ENCODE measurements around the gene EFNA2. TPM values are rescaled to one million over a fixed set of nuclear protein-coding genes. Genes with fewer than 3 reads are reported as not detected.

EFNA2 gene
- total RNA-seq, 1 donor from 2014 or later, result not detected

DNA sequence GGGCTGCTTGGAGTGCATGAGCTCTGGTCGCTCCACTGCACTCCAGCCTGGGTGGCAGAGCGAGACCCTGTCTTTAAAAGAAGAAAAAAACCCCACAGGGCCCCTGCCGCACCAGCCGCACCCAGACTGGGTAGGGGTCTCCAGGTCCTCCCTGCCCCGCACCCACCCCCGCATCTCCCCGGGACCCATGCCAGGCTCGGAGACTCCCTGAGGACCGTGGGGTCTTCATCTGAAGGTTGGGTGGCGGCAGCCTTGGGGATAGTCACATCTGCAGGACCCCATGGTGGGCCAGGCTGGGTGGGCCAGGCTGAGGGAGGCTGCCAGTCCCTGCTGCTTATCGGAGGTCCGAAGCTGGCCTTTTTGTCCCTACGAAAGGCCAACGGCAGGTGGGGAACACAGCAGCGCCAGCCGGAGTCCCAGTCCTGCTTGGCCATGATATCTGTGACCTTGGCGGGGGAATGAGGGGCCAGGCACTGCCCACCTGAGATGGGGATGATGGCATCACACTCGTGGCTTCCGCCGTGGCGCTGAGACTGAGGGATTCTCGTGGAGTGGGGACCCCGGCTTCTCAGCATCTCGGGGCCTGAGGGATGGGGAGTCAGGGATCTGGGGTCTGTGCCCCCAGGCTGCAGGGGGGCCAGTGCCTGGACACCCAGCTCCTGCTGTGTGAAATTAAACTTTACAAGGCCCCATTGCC lies 11.1 kb downstream of the EFNA2 start:
- H3K27me3 ChIP-seq, result peaks cover 35% of the 10 kb centered on the region
- ATAC-seq, result no peak
- no peaks in the 10 kb centered on the region for H3K36me3 ChIP-seq
- intact Hi-C loops (cut with DNase I), result no loop called here
- H3K4me1 ChIP-seq, result no peaks in the 10 kb centered on the region
- no peak for DNase-seq
- H3K9me3 ChIP-seq, result no peaks in the 10 kb centered on the region
- TF ChIP-seq, protein P1, sequence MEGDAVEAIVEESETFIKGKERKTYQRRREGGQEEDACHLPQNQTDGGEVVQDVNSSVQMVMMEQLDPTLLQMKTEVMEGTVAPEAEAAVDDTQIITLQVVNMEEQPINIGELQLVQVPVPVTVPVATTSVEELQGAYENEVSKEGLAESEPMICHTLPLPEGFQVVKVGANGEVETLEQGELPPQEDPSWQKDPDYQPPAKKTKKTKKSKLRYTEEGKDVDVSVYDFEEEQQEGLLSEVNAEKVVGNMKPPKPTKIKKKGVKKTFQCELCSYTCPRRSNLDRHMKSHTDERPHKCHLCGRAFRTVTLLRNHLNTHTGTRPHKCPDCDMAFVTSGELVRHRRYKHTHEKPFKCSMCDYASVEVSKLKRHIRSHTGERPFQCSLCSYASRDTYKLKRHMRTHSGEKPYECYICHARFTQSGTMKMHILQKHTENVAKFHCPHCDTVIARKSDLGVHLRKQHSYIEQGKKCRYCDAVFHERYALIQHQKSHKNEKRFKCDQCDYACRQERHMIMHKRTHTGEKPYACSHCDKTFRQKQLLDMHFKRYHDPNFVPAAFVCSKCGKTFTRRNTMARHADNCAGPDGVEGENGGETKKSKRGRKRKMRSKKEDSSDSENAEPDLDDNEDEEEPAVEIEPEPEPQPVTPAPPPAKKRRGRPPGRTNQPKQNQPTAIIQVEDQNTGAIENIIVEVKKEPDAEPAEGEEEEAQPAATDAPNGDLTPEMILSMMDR (IDR thresholded peaks at IDR 0.05), result no peak
- H3K27ac ChIP-seq, result no peak overlapping the region
- H3K4me3 ChIP-seq, result no peak overlapping the region

DNA sequence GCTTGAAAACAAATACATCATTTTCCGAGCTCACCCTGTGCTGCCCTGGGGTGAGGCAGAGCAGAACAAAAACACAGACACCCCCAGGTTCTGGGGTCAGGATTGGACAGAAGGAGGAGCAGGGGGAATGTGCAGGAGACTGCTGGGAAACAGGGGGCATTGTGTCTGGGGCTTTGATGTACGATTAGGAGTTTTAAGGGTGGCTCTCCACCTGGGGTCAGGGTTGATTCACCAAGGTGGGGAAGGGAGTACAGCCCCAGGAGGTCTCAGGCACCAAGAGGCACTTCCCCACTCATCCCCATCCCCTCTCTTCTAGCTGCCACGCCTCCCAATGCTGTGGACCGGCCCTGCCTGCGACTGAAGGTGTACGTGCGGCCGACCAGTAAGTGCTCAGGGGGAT lies 12.6 kb downstream of the EFNA2 start:
- Histone ChIP-seq H3K4me1 (no peaks in the 10 kb centered on the region), H3K4me3 (no peak overlapping the region), H3K27me3 (peaks cover 22% of the 10 kb centered on the region), H3K27ac (no peak overlapping the region), H3K36me3 (no peaks in the 10 kb centered on the region), H3K9me3 (no peaks in the 10 kb centered on the region)
- TF ChIP-seq, protein P1 (IDR thresholded peaks at IDR 0.05), result no peak
- DNase-seq (no peak), ATAC-seq (no peak)
- intact Hi-C loops (cut with DNase I), result no loop called here

DNA sequence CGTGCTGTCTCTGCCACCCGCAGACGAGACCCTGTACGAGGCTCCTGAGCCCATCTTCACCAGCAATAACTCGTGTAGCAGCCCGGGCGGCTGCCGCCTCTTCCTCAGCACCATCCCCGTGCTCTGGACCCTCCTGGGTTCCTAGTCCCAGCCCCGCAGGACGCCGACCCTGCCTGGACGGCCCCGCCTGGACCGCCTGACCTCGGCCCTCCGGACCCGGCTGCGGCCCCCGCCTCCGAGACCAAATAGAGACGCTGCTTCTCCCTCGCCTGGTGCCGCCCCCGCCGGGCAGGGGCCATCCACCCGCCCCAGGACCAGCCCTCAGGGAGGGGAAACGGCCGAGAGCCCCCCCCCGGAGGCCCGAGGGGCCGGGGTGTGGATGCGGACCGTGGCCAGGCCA lies 14.1 kb downstream of the EFNA2 start:
- TF ChIP-seq, protein P1 (IDR thresholded peaks at IDR 0.05), result no peak
- intact Hi-C loops (cut with DNase I), result no loop called here
- Histone ChIP-seq H3K4me3 (no peak overlapping the region), H3K27ac (no peak overlapping the region), H3K27me3 (peaks cover 6% of the 10 kb centered on the region), H3K36me3 (no peaks in the 10 kb centered on the region), H3K4me1 (no peaks in the 10 kb centered on the region), H3K9me3 (no peaks in the 10 kb centered on the region)
- DNase-seq (no peak), ATAC-seq (no peak)

DNA sequence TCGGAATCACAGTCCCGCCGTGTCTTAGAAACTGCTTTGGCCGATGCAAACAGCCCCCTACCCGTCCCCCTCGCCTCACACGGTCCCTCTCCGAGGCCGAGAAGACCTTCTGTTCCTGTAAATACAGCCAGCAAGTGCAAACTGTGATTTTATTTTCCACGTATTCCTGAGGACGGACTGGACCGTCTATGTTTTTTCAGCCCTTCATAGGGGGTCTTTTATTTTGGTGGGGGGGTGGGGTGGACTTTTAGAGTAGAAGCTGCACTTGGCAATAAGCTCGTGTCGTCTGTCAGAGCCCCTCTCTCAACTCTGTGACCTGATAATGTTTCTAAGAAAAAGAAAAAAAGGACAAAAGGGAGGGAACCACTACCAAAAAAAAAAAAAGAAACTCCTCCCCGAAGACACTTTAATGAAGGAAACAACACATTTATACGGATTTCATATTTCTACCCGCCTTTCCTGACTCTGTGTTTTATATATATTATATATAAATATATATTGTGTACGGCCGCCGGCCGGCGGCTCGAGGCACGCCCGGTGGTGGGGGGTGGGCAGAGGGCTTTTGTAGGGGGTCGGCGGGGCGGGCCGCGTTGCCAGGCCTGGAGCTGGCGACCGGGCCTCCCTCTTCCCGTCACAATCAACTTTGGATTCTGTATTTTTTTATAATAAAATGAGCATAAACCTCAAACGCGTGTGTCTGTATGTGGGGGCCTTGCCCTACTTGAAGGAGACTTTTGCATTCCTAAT lies 15.2 kb downstream of the EFNA2 start:
- Histone ChIP-seq H3K4me3 (no peak overlapping the region), H3K27ac (no peak overlapping the region), H3K36me3 (no peaks in the 10 kb centered on the region), H3K4me1 (no peaks in the 10 kb centered on the region), H3K27me3 (no peaks in the 10 kb centered on the region), H3K9me3 (no peaks in the 10 kb centered on the region)
- no peak for ATAC-seq
- intact Hi-C loops (cut with DNase I), result no loop called here
- TF ChIP-seq, protein P1 (IDR thresholded peaks at IDR 0.05), result no peak
- no peak for DNase-seq

DNA sequence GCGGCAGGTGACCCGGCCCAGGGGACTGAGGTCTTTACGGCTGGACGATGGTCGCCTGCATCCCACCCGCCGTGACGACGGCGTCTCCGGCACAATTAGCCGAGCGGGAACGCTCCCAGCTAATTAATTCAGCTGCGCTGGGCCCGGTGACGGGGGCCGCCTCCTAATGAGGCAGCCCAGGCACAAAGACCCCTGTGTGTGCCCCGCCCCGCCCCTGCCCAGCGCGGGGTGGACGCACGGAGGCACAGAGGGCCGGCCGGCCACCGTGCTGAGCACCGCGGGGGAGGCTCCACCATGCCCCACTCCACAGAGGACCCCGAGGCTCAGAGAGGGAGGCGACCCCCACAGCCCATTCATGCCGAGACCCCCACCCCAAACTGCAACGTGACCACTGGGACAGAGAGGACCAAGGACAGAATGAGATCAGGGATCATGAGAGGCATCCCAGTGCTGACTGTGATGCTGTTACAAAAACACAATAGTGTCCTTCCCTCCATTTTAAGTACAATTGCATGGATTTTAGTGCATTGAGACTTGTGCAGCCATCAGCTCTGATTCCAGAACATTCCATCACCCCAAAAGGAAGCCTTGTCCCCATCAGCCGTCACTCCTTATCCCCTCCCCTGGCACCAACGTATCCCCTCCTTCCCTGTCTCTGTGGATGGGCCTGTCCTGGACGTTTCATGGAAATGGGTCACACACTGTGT lies 17.0 kb downstream of the EFNA2 start:
- intact Hi-C loops (cut with DNase I), result no loop called here
- Histone ChIP-seq H3K27me3 (no peaks in the 10 kb centered on the region), H3K9me3 (no peaks in the 10 kb centered on the region), H3K4me1 (no peaks in the 10 kb centered on the region), H3K4me3 (no peak overlapping the region), H3K36me3 (no peaks in the 10 kb centered on the region), H3K27ac (no peak overlapping the region)
- DNase-seq, result no peak
- TF ChIP-seq, protein P1 (IDR thresholded peaks at IDR 0.05), result no peak
- ATAC-seq, result no peak

Measured in upper lobe of right lung (tissue), 1 donor.